HG03432 (cell line): Measurements from ENCODE around the gene RNF187.
"Not testable (repeated sequence)": the region's sequence is repeated elsewhere in the genome, so short reads cannot be mapped to it uniquely, and the experiment has no call there.

Experiments used
- ATAC-seq: cut with Tn5 transposase; IDR thresholded peaks from one replicate; pipeline ENCODE4 v1.9.1; 2021; ENCODE audit warnings: mild to moderate bottlenecking, moderate library complexity; ENCODE audit not compliant: unreplicated experiment

The RNF187 gene

GRCh38 chr1:228459091-228459993, 27.8 kb upstream of the RNF187 start:
- no peak for ATAC-seq

- no peak for ATAC-seq
These were observed 26.4 kb upstream of the RNF187 start for GRCh38 chr1:228460821-228461220.

GRCh38 chr1:228462560-228462959, 24.6 kb upstream of the RNF187 start:
- no peak for ATAC-seq

- no peak for ATAC-seq
These were observed 24.1 kb upstream of the RNF187 start for GRCh38 chr1:228463009-228463558.

- ATAC-seq = peak; percentile 66
These were observed 23.4 kb upstream of the RNF187 start for GRCh38 chr1:228463559-228464455.

GRCh38 chr1:228464487-228464983, 22.6 kb upstream of the RNF187 start:
- ATAC-seq = peak; percentile 82

- ATAC-seq = no peak
These were observed 22.0 kb upstream of the RNF187 start for GRCh38 chr1:228465141-228465540.

GRCh38 chr1:228465571-228466146, 21.5 kb upstream of the RNF187 start:
- ATAC-seq = no peak

GRCh38 chr1:228468188-228468587, 19.0 kb upstream of the RNF187 start:
- not testable (repeated sequence) for ATAC-seq

- no peak for ATAC-seq
These were observed 17.6 kb upstream of the RNF187 start for GRCh38 chr1:228469413-228470162.

GRCh38 chr1:228471154-228471761, 15.9 kb upstream of the RNF187 start:
- no peak for ATAC-seq

GRCh38 chr1:228471762-228472398, 15.3 kb upstream of the RNF187 start:
- peak; percentile 60 for ATAC-seq

GRCh38 chr1:228472655-228473054, 14.5 kb upstream of the RNF187 start:
- no peak for ATAC-seq

- ATAC-seq = no peak
These were observed 12.7 kb upstream of the RNF187 start for GRCh38 chr1:228474507-228474906.

- ATAC-seq = no peak
These were observed 11.4 kb upstream of the RNF187 start for GRCh38 chr1:228475812-228476211.

- ATAC-seq = no peak
These were observed 9.9 kb upstream of the RNF187 start for GRCh38 chr1:228477263-228477662.

- no peak for ATAC-seq
These were observed 8.9 kb upstream of the RNF187 start for GRCh38 chr1:228478326-228478725.

GRCh38 chr1:228478912-228479711, 8.1 kb upstream of the RNF187 start:
- ATAC-seq = peak; percentile 62
